Upper lobe of right lung (tissue), 1 donor: ENCODE results near the gene DEFB128. TPM values are rescaled to one million over a fixed set of nuclear protein-coding genes. Genes with fewer than 3 reads are reported as not detected.
"Not testable (repeated sequence)": the region's sequence is repeated elsewhere in the genome, so short reads cannot be mapped to it uniquely, and the experiment has no call there.

ENCODE experiments used
- ATAC-seq: fragments of 200-7000 bp; cut with Tn5 transposase; one replicate; pipeline ENCODE4 v1.9.1; 2020; ENCODE audit warnings: mild to moderate bottlenecking, moderate library complexity
- DNase-seq: peaks from one replicate; pipeline ENCODE4 v3.0.0-alpha.2; 2020
- H3K27ac ChIP-seq: fragments of 200-600 bp; one replicate; pipeline ENCODE4 v1.8.0; 2022
- H3K27me3 ChIP-seq: fragments of 200-600 bp; one replicate; pipeline ENCODE4 v1.8.0; 2022; ENCODE audit warnings: mild to moderate bottlenecking
- H3K36me3 ChIP-seq: fragments of 200-600 bp; one replicate; pipeline ENCODE4 v1.8.0; 2022
- H3K4me1 ChIP-seq: fragments of 200-600 bp; one replicate; pipeline ENCODE4 v1.8.0; 2022
- H3K4me3 ChIP-seq: fragments of 200-600 bp; one replicate; pipeline ENCODE4 v1.8.0; 2022; ENCODE audit warnings: mild to moderate bottlenecking
- H3K9me3 ChIP-seq: fragments of 200-600 bp; one replicate; pipeline ENCODE4 v1.8.0; 2022
- CTCF ChIP-seq: fragments of 200-600 bp; IDR thresholded peaks from one replicate; pipeline ENCODE4 v1.8.0; 2022; ENCODE audit warnings: antibody characterized with exemption
- intact Hi-C: fragments of 100-400 bp; cut with DNase I; formaldehyde crosslinking; loops from one replicate; pipeline ENCODE4 v1.11.0; 2022
- total RNA-seq: library from RNA; stranded (reverse); fragmentation: NEBNext Ultra II Directional; extraction: Animal tissue kit (Norgen Biotek cat#: 25700); gene quantifications from one replicate; pipeline ENCODE4 v1.2.1, GENCODE V29; 2021
- donor health status: DM: no; HTN: yes; CAD: no; lungs with severe emphysema.

The DEFB128 gene
- total RNA-seq, 1 donor from 2014 or later = not detected

- ATAC-seq (peak; percentile 70), DNase-seq (no peak)
- Histone ChIP-seq H3K36me3 (no peaks in the 10 kb centered on the region), H3K4me1 (no peaks in the 10 kb centered on the region), H3K27ac (no peak overlapping the region), H3K27me3 (no peaks in the 10 kb centered on the region), H3K9me3 (no peaks in the 10 kb centered on the region), H3K4me3 (no peak overlapping the region)
- no peak for TF ChIP-seq CTCF
- intact Hi-C loops = no loop called here
Observed at GRCh38 chr20:210809-211502, 21.4 kb upstream of the DEFB128 start.

- intact Hi-C loops = no loop called here
- H3K4me1 ChIP-seq = no peaks in the 10 kb centered on the region
- DNase-seq = no peak
- ATAC-seq = peak; percentile 90
- no peak overlapping the region for H3K4me3 ChIP-seq
- no peaks in the 10 kb centered on the region for H3K9me3 ChIP-seq
- H3K36me3 ChIP-seq = no peaks in the 10 kb centered on the region
- H3K27me3 ChIP-seq = no peaks in the 10 kb centered on the region
- TF ChIP-seq CTCF = peak; percentile 65
- no peak overlapping the region for H3K27ac ChIP-seq
Observed at GRCh38 chr20:208942-209566, 19.5 kb upstream of the DEFB128 start.

- not testable (repeated sequence) for ATAC-seq
Observed at GRCh38 chr20:203630-204029, 14.1 kb upstream of the DEFB128 start.

GRCh38 chr20:199996-200395, 10.5 kb upstream of the DEFB128 start:
- intact Hi-C loops = no loop called here

More at GRCh38 chr20:203630-204029, 14.1 kb upstream of the DEFB128 start:
- H3K9me3 ChIP-seq, H3K4me1 ChIP-seq, H3K36me3 ChIP-seq, H3K27ac ChIP-seq, DNase-seq, H3K27me3 ChIP-seq, intact Hi-C loops, H3K4me3 ChIP-seq: not testable (repeated sequence)

GRCh38 chr20:198225-198624, 8.7 kb upstream of the DEFB128 start:
- intact Hi-C loops = no loop called here
- no peak for TF ChIP-seq CTCF
- Histone ChIP-seq H3K9me3 (no peaks in the 10 kb centered on the region), H3K4me3 (no peak overlapping the region), H3K27ac (no peak overlapping the region), H3K4me1 (no peaks in the 10 kb centered on the region), H3K27me3 (no peaks in the 10 kb centered on the region), H3K36me3 (no peaks in the 10 kb centered on the region)
- ATAC-seq (no peak), DNase-seq (no peak)

More at GRCh38 chr20:199996-200395, 10.5 kb upstream of the DEFB128 start:
- Histone ChIP-seq H3K4me1 (no peaks in the 10 kb centered on the region), H3K9me3 (no peaks in the 10 kb centered on the region), H3K4me3 (no peak overlapping the region), H3K27ac (no peak overlapping the region), H3K27me3 (no peaks in the 10 kb centered on the region), H3K36me3 (no peaks in the 10 kb centered on the region)
- DNase-seq (no peak), ATAC-seq (no peak)
- TF ChIP-seq CTCF = no peak

GRCh38 chr20:187733-188132, 1.8 kb downstream of the DEFB128 start:
- no peak for TF ChIP-seq CTCF

More at GRCh38 chr20:187733-188132, 1.8 kb downstream of the DEFB128 start:
- DNase-seq (no peak), ATAC-seq (no peak)
- no peak overlapping the region for H3K4me3 ChIP-seq
- no peaks in the 10 kb centered on the region for H3K9me3 ChIP-seq
- H3K36me3 ChIP-seq = no peaks in the 10 kb centered on the region
- no peaks in the 10 kb centered on the region for H3K27me3 ChIP-seq
- H3K4me1 ChIP-seq = no peaks in the 10 kb centered on the region
- no peak overlapping the region for H3K27ac ChIP-seq
- intact Hi-C loops = no loop called here
